ENCODE results near the gene SHB.

The SHB gene

DNA sequence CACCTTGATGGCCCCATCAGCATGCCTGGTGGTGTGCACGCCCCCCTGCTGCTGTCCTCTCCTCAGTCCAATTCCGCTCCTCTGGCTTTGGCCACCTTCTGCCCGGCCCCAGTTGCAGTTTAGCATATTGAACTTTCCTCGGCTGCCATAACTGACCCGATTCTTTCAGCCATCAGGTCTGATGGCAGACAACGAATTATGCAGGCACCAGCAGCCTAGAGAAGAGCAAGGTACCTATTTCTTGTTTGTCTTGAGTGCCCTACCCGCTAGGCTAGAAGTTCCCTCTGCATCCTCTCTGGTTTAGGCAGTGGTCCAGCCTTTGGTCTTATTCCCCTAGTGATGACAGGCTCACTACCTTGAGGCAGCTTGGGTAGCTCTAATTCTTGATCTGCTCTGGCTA is 122.1 kb downstream of the SHB start:
- DNase-seq, result no peak

DNA sequence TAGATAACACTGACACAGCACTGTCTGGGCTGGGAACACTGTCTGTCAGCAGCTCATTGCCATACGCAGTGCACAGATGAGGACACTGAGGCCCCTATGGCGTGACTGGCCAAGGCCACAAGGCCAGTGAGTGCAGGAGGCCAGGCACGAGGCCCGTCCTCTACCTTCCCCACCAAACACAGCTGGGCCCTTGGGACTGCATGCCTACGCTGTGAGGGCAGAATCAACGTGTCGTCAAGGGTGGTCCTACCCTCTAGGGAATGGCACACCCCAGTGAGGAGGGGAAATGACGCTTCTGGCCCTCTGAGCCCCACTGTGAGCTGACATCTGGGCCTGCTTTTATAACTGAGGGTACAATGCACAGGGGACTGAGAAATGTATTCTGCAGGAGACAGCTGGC is 123.0 kb downstream of the SHB start:
- no peak for DNase-seq

DNA sequence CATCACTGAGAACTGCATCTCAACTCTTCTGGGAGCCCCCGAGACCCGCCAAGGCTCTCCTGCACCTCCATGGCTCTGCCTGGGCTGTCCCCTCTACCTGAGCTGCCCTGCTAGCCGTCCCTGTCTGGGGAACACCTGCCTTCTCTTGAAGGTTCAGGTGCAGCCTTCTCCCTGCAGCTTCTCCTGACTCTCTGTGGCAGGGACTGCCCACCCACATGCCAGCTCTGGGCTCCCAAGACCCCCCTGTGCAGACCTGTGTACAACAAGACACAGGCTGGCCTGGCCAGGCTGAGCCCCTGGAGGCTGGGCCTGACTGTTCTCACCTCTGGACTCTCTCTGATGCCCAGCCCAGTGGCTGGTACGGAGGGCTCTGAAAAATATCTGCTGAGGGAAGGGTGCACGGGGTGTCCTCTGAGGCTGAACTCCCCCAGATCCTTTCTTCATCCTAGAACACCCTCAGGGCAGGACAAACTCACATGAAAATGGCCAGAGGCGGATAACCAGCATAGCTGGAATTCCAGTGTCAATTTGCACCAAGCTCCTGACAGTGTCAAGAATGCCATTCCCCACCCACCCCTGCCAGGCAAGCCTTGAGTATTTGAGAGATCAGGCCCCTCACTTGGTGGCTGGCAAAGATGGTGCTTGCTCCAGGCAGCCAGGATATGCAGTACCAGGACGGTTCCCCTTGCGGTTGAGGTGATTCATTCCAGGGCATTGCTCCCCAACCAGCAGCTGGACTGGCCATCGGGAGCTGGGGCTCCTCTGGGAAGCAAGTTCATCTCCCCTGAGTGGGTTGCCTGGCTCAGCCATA is 124.2 kb downstream of the SHB start:
- peak; percentile 39 for DNase-seq

DNA sequence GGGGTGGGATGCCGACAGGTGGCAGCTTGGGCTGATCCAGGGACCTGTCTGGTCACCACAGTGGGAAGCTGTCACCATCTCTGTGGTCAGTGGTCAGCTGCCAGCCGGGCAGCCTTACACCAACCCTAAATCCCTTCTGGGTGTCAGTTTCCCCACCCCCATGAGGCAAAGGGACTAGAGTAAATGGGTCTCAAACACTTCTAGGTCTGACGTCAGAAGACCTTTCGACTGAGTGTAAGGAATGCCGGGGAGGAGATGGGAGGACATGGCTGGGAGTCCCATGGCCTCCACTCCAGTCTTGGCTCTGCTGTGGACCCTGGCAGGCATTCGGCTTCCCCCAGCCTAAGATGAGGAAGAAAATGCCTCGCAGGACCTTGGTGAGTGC is 124.8 kb downstream of the SHB start:
- DNase-seq, result no peak

DNA sequence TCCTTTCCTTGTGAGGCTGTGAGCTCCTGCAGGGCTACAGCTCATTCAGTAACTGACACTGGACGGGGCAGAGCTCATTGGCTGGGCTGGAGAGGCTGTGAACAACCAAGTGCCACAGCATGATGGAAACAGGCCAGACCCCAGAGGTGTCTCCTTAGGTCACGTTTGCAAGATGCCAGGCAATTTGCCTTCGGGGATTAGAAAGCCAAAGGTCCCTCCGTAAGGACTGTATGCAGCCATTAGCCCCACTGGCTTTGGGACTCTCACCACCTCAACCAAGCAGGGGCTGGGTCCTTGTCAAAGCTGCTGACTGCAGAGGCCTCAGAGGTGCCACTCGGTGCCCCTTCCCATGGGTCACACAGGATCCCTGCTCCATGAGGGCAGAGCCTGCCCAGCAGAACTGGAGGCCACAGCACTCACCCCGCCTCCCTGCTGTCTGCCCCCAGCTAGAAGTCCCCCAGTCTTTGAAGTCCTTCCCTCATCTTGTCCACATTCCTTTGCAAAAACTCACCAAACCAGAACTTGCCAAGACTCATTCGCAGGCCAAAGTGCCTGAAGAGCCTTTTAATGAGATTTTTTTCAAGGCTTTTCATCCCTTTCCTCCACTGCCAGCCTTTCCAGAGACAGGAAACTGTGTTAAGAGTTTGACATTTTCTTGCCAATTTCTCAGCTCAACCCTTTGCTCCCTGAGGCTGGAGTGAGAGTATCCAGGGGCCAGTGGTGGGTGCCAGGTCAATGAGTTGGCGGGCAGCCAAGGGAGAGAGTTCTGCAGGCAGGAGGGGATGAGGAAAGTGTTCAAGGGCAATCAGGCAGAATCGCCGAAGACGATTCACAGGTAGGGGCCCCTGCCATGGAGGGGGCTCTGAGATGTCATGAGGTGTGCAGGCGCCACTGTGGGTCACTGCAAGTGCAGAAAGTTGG is 125.4 kb downstream of the SHB start:
- peak; percentile 95 for DNase-seq

DNA sequence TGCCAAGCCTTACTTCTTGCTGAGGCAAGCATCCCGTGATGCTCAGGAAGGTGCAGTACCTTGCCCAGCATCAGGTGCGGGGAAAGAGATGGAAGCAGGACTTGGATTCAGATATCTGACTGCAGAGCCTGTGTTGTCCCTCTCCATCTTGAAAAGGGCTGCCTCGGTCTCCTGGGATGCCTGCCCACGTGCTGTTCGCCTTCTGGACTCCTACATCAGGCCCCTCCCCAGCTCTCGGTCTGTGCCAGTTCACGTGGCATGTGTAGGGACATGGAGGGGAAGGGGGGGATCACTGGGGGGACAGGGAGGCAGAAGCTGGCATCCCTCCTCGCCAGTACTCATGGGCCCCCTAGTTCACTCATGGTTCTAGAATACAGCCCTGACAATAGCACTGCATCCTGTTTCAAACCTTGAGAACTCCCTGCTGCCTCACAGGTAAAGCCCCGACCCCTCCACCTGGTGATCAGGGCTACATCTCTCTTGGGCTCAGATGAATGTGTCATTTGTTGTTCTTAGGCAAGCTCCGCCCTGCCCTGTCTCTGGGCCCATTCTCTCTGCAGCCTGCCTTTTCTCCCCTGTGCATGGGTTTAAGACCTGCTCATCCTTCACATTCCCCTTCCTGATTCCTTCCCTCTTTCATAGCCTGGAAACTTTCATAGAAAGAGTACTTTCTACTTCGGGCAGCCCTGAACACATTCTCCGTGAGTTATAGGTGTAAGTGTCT is 126.2 kb downstream of the SHB start:
- DNase-seq, result no peak

DNA sequence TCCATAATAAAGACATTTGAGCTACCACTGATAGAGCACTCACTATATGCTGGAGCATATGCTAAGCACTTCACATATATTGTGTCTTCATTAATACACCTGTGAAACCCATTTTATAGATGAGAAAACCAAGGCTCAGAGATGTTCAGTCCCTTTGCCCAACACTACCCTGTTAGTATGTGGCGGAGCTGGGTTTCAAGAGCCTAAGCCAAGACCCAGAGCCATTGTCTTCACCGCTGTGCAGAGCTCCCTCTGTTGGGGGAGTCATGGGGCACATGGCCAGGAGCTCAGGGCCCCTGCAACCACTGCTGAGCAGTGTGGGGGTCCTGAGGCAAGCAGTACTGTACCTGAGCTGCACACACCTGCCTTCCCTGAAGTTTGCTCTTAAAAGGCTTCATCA is 127.8 kb downstream of the SHB start:
- no peak for DNase-seq

DNA sequence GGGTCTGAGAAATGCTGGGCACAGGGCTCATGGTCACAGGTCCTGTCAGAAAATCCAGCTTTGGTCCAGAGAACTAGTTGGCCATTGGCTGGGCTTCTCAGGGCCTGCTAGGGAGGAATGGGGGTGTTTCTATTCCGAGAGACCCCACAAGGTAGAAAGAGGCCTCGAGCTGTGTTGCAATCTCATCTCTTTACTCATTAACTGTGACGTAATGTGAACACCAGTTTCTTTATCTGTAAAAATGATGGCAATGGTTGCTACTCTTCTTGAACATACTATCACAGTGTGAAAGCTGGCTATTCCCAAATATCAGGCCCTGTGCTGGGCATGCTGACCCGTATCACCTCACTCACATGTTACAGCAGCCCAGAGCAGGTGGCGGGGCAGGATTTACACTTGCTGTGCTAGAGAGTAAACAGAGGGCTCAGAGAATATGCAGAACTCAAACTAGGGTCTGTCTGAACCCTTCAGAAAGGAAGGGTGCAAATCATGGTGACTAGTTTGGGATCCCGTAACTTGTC is 129.4 kb downstream of the SHB start:
- DNase-seq, result no peak

DNA sequence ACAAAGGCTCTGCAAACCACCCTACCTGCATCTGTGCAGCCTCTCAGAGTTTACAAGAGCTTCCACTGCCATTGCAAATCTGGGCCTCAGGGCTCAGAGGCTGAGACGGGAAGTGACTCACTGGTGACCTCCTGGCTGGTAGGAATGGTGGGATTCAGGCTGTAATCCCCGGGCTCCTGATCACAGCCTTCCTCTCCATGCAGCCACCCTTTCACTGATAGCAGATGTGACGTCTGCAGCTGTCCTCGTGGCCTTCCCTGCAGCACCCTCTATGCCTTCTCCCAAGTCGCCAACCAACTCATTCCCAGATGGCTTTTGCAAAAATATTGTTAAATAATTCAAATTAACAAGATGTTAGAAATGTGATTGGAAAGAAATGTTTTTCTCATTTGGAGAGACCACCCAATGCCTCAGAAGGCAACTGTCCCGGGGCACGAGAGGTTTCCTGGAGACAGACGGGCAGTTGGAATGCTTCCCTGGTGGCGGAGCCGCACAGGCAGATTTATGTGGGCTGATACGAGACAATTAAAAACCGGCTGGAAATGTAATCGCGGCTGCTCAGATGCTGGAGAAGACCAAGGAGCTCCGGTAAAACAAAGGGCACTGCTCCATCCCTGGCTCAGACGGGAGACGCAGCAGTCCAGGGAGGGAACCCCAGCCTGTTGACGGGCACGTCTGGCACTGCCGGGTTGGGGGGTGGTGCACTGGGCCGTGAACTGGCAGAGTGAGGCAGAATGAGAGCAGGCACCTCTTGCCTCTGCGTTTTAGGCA is 130.7 kb downstream of the SHB start:
- peak; percentile 92 for DNase-seq

DNA sequence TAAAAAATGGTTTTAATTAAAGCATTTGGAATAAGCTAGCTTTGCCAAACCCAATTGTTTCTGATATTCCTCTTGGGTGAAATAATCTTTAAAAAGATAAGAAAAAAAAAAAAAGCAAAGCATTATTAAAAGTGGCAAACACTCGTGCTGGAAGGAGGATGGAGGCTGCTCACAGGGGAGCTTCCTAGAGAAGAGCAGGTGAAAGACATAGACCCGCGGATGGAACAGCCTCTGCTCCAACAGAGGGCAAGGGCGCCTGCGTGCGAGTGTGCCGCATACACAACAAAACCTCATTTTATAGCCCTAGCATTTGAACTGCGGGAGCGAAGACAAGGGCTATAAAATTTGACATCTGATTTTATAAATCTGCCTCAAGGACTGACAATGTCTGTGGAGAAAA is 131.7 kb downstream of the SHB start:
- no peak for DNase-seq

DNA sequence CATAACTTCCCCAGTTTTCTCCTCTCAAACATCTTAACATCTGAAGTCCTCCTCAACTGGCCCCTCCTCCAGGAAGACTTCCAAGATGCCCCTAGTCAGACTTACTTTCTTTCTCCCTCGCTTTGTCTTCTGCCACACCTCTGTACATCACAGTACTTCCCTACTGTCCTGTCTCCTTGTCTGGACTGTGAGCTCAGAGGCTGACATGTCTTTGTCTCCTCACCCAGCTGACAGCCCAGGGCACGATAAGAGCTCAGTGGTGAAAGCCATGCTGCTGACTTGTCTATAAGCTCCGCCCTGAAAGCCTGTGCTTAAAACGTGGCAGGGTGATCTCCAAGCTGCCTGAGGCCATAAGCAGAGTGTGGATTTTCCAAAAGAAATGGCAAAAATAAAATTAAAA is 132.1 kb downstream of the SHB start:
- peak; percentile 81 for DNase-seq

DNA sequence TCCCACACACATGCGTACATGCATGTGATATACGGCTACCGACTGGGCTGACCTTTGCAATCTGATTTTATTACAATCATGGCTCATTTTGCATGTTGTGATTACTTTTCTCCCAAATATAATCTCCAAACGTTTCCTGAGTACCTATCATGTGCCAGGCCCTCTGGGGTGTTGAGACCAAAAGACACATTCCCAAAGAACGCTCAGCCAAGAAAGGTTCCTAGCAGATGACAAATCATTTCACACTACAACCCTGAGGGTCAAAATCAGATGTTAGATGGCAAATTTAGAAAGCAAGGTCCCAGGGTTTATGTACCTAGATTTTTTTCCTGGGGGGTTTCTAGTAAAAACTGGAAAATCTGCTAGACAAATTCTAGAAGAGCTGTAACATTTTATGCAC is 132.7 kb downstream of the SHB start:
- no peak for DNase-seq

DNA sequence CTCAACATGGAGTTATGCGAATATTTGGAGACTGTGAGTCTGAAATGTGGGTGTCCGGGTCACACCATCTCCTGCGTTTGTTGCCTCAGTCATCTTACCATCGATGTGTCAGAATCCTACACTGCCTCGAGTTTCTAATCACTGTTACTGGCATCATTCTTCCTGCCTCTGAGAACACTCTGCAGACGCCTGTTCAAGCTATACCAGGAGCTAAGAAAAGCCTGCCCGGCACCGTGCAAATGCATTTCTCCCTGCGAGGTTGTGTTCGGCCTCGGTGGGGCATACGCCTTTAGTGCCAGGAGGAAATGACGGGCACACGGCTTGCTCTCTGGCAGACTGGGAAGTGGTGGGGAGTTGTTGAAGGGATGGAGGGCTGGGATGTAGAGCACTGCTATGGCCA is 133.9 kb downstream of the SHB start:
- DNase-seq, result peak; percentile 56

DNA sequence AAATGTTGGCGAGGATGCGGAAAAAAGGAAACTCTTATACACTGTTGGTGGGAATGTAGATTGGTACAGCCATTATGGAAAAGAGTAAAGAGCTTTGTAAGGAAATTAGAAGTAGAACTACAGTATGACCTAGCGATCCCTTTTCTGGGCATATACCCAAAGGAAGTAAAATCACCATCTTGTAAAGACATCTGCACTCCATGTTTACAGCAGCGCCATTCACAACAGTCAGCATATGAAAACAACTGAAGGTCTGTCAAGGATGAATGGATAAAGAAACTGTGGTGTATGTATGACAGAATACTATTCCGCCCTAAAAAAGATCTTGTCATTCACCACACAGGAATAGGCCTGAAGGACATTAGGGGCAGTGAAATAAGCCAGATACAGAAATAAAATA is 137.4 kb downstream of the SHB start:
- DNase-seq, result no peak

DNA sequence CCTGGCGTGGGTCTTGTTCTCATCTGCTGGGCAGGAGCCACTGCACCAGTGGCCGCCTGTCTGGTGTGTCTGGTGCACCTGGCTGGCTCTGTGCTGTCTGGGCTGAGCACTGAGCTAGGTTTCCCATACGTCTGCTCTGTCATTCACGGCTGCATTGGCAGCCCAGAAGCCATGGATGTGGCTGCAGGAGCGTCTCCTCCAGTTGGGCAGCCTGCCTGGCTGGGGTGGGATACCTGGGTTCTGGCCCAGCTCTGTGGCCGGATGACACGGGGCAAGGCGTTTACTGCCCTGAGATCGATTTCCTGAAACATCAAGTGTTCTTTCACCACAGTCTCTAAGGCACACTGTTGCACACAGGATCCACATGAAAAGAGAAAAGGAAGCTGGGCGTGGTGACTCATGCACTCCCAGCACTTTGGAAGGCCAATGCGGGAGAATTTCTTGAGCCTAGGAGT is 139.6 kb downstream of the SHB start:
- DNase-seq, result peak; percentile 76

DNA sequence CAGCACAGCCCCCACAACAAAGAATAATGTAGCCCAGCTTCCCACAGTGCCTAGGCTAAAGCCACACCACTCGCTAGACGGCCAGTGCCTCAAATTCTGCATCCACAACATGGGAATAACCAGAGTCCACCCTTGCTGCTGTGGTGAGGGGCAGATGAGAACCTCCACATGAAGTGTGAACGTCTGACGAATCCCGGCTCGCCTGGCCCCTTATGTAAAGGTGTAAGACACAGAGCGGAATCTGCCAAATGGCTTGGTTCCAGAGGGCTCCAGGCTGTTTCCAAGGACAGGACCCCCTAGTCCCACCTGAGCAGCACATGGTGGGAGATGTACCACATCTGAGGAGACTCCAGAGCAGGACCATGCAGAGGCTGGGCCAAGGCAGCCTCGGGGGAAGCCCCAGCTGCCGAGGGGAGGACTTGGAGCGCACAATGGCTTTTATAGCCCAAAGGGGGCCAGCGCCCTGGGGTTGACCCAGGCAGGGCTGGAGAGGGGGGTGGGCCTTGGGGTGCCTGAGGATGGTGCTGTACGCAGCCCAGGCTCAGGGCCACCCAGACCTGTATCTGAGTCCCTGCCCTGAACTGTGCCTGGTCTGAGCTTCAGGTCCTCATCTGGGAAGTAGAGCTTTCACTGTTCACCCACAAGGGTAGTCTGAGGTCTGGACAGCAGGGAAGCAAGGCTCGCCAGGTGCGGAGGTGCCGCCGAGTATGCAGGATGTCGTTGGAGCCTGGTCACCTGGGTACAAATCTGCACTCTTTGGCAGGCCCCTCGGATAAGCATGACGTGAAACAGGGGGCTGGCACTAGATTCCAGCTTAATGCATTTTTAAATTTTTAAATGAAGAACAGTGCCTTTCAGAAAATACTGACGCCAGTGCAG is 140.2 kb downstream of the SHB start:
- DNase-seq, result no peak

DNA sequence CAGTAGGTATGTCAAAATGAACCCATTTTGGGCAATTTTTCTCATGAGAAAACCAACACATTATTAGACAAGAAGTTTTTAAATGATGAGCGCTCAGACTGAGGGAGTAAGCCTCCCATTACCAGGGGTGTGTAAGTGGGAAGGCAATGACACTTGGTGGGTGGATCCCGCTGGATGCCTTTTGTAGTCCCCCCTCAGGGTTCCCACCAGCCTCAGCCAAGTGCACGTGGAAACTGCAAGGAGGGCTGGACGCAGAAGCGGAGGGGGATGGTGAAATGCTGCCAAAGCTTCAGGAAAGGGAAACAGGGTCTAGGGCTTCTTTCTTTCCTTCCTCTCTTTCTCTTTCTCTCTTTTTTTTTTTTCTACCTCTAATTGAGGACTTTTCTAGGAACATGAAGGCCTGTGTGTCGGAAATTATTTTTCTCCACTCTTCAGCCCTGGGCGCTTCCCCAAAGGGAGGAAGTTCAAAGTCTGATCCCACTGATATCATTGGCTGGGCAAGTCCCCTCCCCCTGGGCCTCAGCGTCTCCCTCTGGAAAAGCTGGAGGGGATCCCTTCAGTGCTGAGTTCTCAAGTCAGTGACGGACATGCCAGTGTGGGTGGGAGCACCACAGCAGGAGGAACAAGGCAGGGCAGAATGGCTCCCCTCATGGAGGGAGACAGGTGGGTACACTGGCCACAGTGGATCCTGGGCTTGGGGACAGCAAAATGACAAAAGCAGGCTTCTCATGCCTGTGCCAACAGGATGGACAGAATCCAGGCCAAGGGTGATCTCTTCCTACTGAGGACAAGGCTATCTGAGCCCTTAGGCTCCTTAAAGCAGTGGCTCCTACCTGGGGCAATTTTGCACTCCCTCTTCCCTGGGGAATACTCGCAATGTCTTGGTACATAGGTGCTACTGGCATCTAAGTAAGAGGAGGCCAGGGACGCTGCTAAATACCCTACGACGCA is 141.2 kb downstream of the SHB start:
- no peak for DNase-seq

DNA sequence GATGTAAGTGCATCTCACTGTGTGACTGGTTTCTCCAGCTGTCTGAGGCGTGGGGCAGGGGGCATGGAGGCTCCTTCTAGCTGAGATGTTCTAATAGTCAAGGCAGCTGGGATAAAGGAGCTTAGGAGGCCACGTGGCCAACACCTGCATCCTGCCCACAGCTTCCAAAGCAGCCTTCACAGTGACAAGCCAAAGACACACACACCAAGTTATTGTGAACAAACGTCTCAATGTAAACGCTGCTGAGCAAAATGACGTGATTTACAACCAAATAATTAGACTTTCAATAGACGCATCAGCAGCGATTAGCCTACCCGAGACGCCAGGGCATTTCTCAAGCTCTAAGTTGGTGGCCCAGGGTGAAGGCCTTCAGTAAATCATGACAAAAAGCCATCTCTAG is 141.9 kb downstream of the SHB start:
- no peak for DNase-seq

DNA sequence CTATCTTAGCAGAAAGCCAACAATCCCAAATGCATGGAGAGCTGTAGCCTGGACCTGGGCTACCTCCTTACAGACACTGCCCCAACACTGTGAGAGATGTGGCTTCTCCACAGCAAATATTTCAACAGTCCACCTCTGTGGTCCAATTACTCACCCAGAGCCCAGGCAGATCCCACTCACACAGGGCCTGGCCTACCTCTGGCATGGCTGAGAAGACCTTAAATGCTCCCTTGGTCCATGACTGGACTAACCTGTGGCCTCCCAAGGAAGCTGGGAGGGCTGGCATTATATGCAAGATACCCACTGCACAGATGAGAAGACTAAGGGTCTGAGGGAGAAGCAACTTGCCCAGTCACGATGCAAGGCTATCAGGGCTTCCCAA is 142.3 kb downstream of the SHB start:
- no peak for DNase-seq
